Endothelial cell of umbilical vein (primary cell): ENCODE data around the gene RO60. TPM values are rescaled to one million over a fixed set of nuclear protein-coding genes. Genes with fewer than 3 reads are reported as not detected.

Experiments
- BruUV-seq: library from RNA; stranded (reverse); fragments of 400-500 nt; replicated peaks from 2 replicates; lab custom pipeline; 2021; lab: Mats Ljungman, UMichigan
- CTCF ChIA-PET: fragments of 300-600, 350-600 bp; sonication (Branson Sonifier 250); formaldehyde crosslinking; loops from one replicate; lab custom pipeline; 2021; ENCODE audit warnings: antibody characterized with exemption, inconsistent platforms; lab: Charles Lee
- POLR2A ChIA-PET: fragments of 300-600, 350-600 bp; sonication (Branson Sonifier 250); formaldehyde crosslinking; loops from one replicate; lab custom pipeline; 2021; ENCODE audit warnings: antibody characterized with exemption, inconsistent platforms; lab: Charles Lee
- DNase-seq: peaks from one replicate; pipeline ENCODE4 v3.0.0-alpha.2; 2011; ENCODE audit warnings: low read depth, low spot score
- FAIRE-seq: peaks from 2 replicates; lab custom pipeline; 2011; peaks lifted over from hg19 to GRCh38; lab: Jason Lieb, UNC
- H2AFZ ChIP-seq: 2 replicates; pipeline ENCODE4 v1.6.0; 2012; ENCODE audit warnings: low read depth, low read length, control low read depth, inconsistent platforms
- H3K27ac ChIP-seq: 2 replicates; pipeline ENCODE4 v1.5.1; 2011; ENCODE audit warnings: low read depth, mild to moderate bottlenecking, control low read depth, low read length, moderate library complexity; ENCODE audit not compliant: insufficient read depth
- H3K27me3 ChIP-seq, 2 experiments: 2 replicates each; pipeline versions ENCODE4 v1.6.0 to v1.6.1; 2011; ENCODE audit warnings: low read length in 2 of 2, mixed read lengths in 1 of 2; ENCODE audit not compliant: control insufficient read depth in 2 of 2, insufficient read depth in 2 of 2
- H3K36me3 ChIP-seq, 2 experiments: 2 replicates in 1 of 2; 3 replicates in 1 of 2; pipeline ENCODE4 v1.5.1; 2011; ENCODE audit warnings: low read length in 2 of 2, mild to moderate bottlenecking in 1 of 2, moderate library complexity in 1 of 2; ENCODE audit not compliant: control insufficient read depth in 2 of 2, insufficient read depth in 2 of 2; ENCODE audit errors: extremely low read depth in 1 of 2
- H3K4me1 ChIP-seq: 3 replicates; pipeline ENCODE4 v1.5.1; 2011; ENCODE audit warnings: mild to moderate bottlenecking, low read length; ENCODE audit not compliant: control insufficient read depth, insufficient read depth; ENCODE audit errors: extremely low read depth
- H3K4me2 ChIP-seq: 2 replicates; pipeline ENCODE4 v1.6.1; 2011; ENCODE audit warnings: low read length, control low read depth, mixed read lengths; ENCODE audit not compliant: insufficient read depth
- H3K4me3 ChIP-seq, 3 experiments: fragments of 200-600 bp in 1 of 3; sonication (generic), shearing (Covaris generic) in 1 of 3; replicated peaks in 1 of 3; 2 replicates each; pipeline ENCODE4 v1.5.1; 2011 to 2016; ENCODE audit warnings: control low read depth in 3 of 3, low read length in 3 of 3, mild to moderate bottlenecking in 2 of 3, inconsistent platforms in 1 of 3, low read depth in 1 of 3, moderate library complexity in 1 of 3; ENCODE audit not compliant: insufficient read depth in 1 of 3
- H3K79me2 ChIP-seq: 2 replicates; pipeline ENCODE4 v1.6.0; 2012; ENCODE audit warnings: low read length, inconsistent platforms; ENCODE audit not compliant: control insufficient read depth, insufficient read depth
- H3K9ac ChIP-seq: replicated peaks from 2 replicates; pipeline ENCODE3; 2011; ENCODE audit warnings: low read length, control low read depth; ENCODE audit not compliant: insufficient read depth; ENCODE audit errors: extremely low read depth
- H3K9me1 ChIP-seq: replicated peaks from 3 replicates; pipeline ENCODE4 v1.6.0; 2011; ENCODE audit warnings: mild to moderate bottlenecking, low read length; ENCODE audit not compliant: control insufficient read depth, insufficient read depth; ENCODE audit errors: extremely low read depth
- H3K9me3 ChIP-seq: replicated peaks from 2 replicates; pipeline ENCODE4 v1.5.1; 2012; ENCODE audit warnings: low read length, inconsistent platforms; ENCODE audit not compliant: control insufficient read depth, insufficient read depth
- H4K20me1 ChIP-seq: replicated peaks from 2 replicates; pipeline ENCODE3; 2011; ENCODE audit warnings: mild to moderate bottlenecking, low read length; ENCODE audit not compliant: control insufficient read depth, insufficient read depth; ENCODE audit errors: extremely low read depth
- FOS ChIP-seq: IDR thresholded peaks from 2 replicates; pipeline ENCODE4 v1.6.1; 2011; ENCODE audit warnings: mild to moderate bottlenecking, low read length, moderate library complexity, borderline replicate concordance; ENCODE audit not compliant: insufficient read depth
- GATA2 ChIP-seq: IDR thresholded peaks from 2 replicates; pipeline ENCODE4 v1.7.0; 2011; ENCODE audit warnings: low read depth, mild to moderate bottlenecking, moderate library complexity, mixed read lengths, low read length; ENCODE audit not compliant: insufficient read length, insufficient read depth
- JUN ChIP-seq: IDR thresholded peaks from 2 replicates; pipeline ENCODE4 v1.6.1; 2011; ENCODE audit warnings: borderline replicate concordance, low read depth; ENCODE audit not compliant: insufficient read length, insufficient read depth
- MYC ChIP-seq: IDR thresholded peaks from one replicate; pipeline ENCODE4 v1.6.1; 2011; ENCODE audit warnings: mild to moderate bottlenecking, low read depth, low read length
- POLR2AphosphoS5 ChIP-seq: IDR thresholded peaks from 2 replicates; pipeline ENCODE4 v1.6.1; 2012; ENCODE audit warnings: low read depth, mild to moderate bottlenecking, control low read depth, low read length, moderate library complexity; ENCODE audit not compliant: insufficient read depth
- dilution Hi-C: fragments of 300-500 bp; cut with MboI; formaldehyde crosslinking; loops from one replicate; pipeline ENCODE4 v1.15.0; 2019; ENCODE audit warnings: low sequenced_read_pairs; ENCODE audit not compliant: extremely low pct_ligation_motif_present
- intact Hi-C: fragments of 100-400 bp; cut with micrococcal nuclease; formaldehyde crosslinking; loops from one replicate; pipeline ENCODE4 v1.10.0; 2022
- polyA plus RNA-seq, 4 experiments: library from polyadenylated mRNA; depleted of rRNA in 3 of 4; stranded (reverse) in 3 of 4; unstranded in 1 of 4; fragments of >200 nt; gene quantifications; 2 replicates each; pipeline versions ENCODE4 v1.2.1 to v1.2.3, GENCODE V29; 2011 to 2012; ENCODE audit warnings: missing spikeins in 1 of 4
- total RNA-seq: library from RNA; stranded (reverse); gene quantifications from 2 replicates; pipeline ENCODE4 v1.2.3, GENCODE V29; 2021
- TF ChIP-seq, protein P1 (sequence below), 2 donors: IDR thresholded peaks; 1 replicate in 1 of 2; 2 replicates in 1 of 2; pipeline ENCODE4 v1.5.1; 2011; ENCODE audit warnings: low read length in 2 of 2, mild to moderate bottlenecking in 2 of 2, moderate library complexity in 2 of 2, control low read depth in 1 of 2, inconsistent platforms in 1 of 2, low read depth in 1 of 2; ENCODE audit not compliant: insufficient read depth in 1 of 2; ENCODE audit errors: extremely low read depth in 1 of 2
- TF ChIP-seq, protein P2 (sequence below): IDR thresholded peaks from 2 replicates; pipeline ENCODE4 v1.6.1; 2011; ENCODE audit not compliant: insufficient read depth, insufficient read length

RO60 gene
- total and polyA plus RNA-seq, 2 donors (not counting 3 experiments of a cell fraction or from before 2014, with no cell fraction given) = 11.1 to 60.3 TPM

DNA sequence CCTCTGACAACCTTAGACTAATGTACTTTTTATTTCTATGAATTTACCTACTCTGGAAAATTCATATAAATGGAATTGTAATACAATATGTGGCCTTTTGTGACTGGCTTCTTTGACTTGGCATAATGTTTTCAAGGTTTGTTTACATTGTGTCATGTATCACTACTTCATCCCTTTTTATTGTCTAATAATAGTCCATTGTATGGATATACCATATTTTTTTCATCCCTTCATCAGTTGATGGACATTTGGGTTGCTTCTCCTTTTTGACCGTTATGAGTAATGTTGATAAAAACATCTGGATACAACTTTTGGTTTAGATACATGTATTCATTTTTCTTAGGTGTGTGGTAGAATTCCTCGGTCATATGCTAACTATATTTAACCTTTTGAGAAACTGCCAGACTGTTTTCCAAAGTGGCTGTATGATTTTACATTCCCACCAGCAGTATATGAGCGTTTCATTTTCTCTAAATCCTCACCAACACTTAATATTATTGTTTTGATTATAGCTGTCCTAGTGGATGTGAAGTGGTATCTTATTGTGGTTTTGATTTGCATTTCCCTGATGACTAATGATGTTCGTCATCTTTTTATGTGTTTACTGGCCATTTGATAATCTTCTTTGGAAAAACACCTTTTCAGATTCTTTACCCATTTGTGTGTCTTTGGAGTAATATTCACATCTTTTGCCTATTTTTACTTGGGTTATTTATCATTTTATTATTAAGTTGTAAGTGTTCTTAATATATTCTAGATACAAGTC is 3.5 kb downstream of the RO60 start:
- Histone ChIP-seq H3K79me2 (peaks cover 84% of the 10 kb centered on the region), H3K36me3 (no peaks in the 10 kb centered on the region), H3K4me3 (no peak overlapping the region), H3K27me3 (no peaks in the 10 kb centered on the region), H4K20me1 (peaks cover 2% of the 10 kb centered on the region), H3K9me3 (no peaks in the 10 kb centered on the region), H3K4me1 (peaks cover 22% of the 10 kb centered on the region), H3K4me2 (no peak overlapping the region), H3K9me1 (no peaks in the 10 kb centered on the region), H2AFZ (no peak overlapping the region), H3K27ac (no peak overlapping the region), H3K9ac (no peak overlapping the region)
- FAIRE-seq (no peak), DNase-seq (no peak)
- ChIA-PET POLR2A (no interaction called here), CTCF (no interaction called here)
- no peak for TF ChIP-seq JUN
- TF ChIP-seq, protein P1, sequence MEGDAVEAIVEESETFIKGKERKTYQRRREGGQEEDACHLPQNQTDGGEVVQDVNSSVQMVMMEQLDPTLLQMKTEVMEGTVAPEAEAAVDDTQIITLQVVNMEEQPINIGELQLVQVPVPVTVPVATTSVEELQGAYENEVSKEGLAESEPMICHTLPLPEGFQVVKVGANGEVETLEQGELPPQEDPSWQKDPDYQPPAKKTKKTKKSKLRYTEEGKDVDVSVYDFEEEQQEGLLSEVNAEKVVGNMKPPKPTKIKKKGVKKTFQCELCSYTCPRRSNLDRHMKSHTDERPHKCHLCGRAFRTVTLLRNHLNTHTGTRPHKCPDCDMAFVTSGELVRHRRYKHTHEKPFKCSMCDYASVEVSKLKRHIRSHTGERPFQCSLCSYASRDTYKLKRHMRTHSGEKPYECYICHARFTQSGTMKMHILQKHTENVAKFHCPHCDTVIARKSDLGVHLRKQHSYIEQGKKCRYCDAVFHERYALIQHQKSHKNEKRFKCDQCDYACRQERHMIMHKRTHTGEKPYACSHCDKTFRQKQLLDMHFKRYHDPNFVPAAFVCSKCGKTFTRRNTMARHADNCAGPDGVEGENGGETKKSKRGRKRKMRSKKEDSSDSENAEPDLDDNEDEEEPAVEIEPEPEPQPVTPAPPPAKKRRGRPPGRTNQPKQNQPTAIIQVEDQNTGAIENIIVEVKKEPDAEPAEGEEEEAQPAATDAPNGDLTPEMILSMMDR (IDR thresholded peaks at IDR 0.05; ENCODE audit: extremely low read depth in 1 of 2, insufficient read depth in 1 of 2, low read depth in 1 of 2, low read length in 2 of 2) = no peak
- TF ChIP-seq, protein P2, sequence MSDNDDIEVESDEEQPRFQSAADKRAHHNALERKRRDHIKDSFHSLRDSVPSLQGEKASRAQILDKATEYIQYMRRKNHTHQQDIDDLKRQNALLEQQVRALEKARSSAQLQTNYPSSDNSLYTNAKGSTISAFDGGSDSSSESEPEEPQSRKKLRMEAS = no peak
- TF ChIP-seq POLR2AphosphoS5 = no peak
- TF ChIP-seq FOS = no peak
- no peak for TF ChIP-seq MYC
- TF ChIP-seq GATA2 = no peak
- intact Hi-C loops = no loop called here
- dilution Hi-C loops = no loop called here
- no TSS peak for BruUV-seq
